Measurements from ENCODE around the gene KLHL15.

- TF ChIP-seq CTCF (IDR thresholded peaks at IDR 0.05; ENCODE audit: low read depth, low read length) (peak; percentile 54), POLR2A (IDR thresholded peaks at IDR 0.05; ENCODE audit: extremely low read depth, insufficient read length) (peak; percentile 76), MAX (IDR thresholded peaks at IDR 0.05; ENCODE audit: low read depth, low read length) (peak; percentile 68), MYC (IDR thresholded peaks at IDR 0.05; ENCODE audit: low read depth, low read length) (peak; percentile 73)
Measured at GRCh38 chrX:24054182-24055042, 27.4 kb upstream of the KLHL15 start, which contains the start of gene EIF2S3.
